ENCODE results near the gene FCMR.

The FCMR gene

GRCh38 chr1:206866062-206866461 lies 55.7 kb downstream of the FCMR start:
- H4K20me1 ChIP-seq (ENCODE audit: insufficient read depth, low read length, poor library complexity, severe bottlenecking) = no peaks in the 10 kb centered on the region
- H3K9me2 ChIP-seq (replicated peaks; ENCODE audit: low read depth, low read length) = no peaks in the 10 kb centered on the region
- H3K36me3 ChIP-seq (ENCODE audit: insufficient read depth, low read length) = no peaks in the 10 kb centered on the region
- no peak overlapping the region for H2AFZ ChIP-seq (ENCODE audit: low read length)
- H3F3A ChIP-seq (ENCODE audit: low read depth) = no peaks in the 10 kb centered on the region
- no peaks in the 10 kb centered on the region for H3K4me1 ChIP-seq (ENCODE audit: insufficient read depth, low read length, poor library complexity, severe bottlenecking)
- H3K9me3 ChIP-seq (ENCODE audit: insufficient read depth, low read depth, low read length) = no peaks in the 10 kb centered on the region
- H3K4me3 ChIP-seq (ENCODE audit: low read length, poor library complexity, severe bottlenecking) = no peak overlapping the region
- H3K4me2 ChIP-seq (ENCODE audit: low read depth, low read length, poor library complexity, severe bottlenecking) = no peak overlapping the region
- TF ChIP-seq CTCF (conservative IDR thresholded peaks at IDR 0.05; ENCODE audit: low read length) (no peak), EZH2phosphoT487 (IDR thresholded peaks at IDR 0.05; ENCODE audit: borderline replicate concordance) (no peak)
- no peaks in the 10 kb centered on the region for H3K27me3 ChIP-seq (ENCODE audit: insufficient read depth, low read length, poor library complexity, severe bottlenecking)
- no peaks in the 10 kb centered on the region for H3K79me2 ChIP-seq (ENCODE audit: insufficient read depth, low read length)
- no peak overlapping the region for H3K9ac ChIP-seq (ENCODE audit: low read depth, low read length, poor library complexity, severe bottlenecking)

GRCh38 chr1:206864939-206865671 lies 56.6 kb downstream of the FCMR start, which contains the start of gene IL20:
IL20 (plus strand) TSS chr1:206865623; CDS start chr1:206865853, 230 bp downstream.
- no peaks in the 10 kb centered on the region for H3F3A ChIP-seq (ENCODE audit: low read depth)
- H3K4me2 ChIP-seq (ENCODE audit: low read depth, low read length, poor library complexity, severe bottlenecking) = no peak within 1 kb of the TSS
- H3K9ac ChIP-seq (ENCODE audit: low read depth, low read length, poor library complexity, severe bottlenecking) = no peak within 1 kb of the TSS
- H3K4me3 ChIP-seq (ENCODE audit: low read length, poor library complexity, severe bottlenecking) = no peak within 1 kb of the TSS
- TF ChIP-seq CTCF (conservative IDR thresholded peaks at IDR 0.05; ENCODE audit: low read length) = peak; percentile 95
- TF ChIP-seq EZH2phosphoT487 (IDR thresholded peaks at IDR 0.05; ENCODE audit: borderline replicate concordance) = no peak
- H4K20me1 ChIP-seq (ENCODE audit: insufficient read depth, low read length, poor library complexity, severe bottlenecking) = no peaks in the 10 kb centered on the region
- H3K9me3 ChIP-seq (ENCODE audit: insufficient read depth, low read depth, low read length) = no peaks in the 10 kb centered on the region
- no peaks in the 10 kb centered on the region for H3K4me1 ChIP-seq (ENCODE audit: insufficient read depth, low read length, poor library complexity, severe bottlenecking)
- no peaks in the 10 kb centered on the region for H3K79me2 ChIP-seq (ENCODE audit: insufficient read depth, low read length)
- H2AFZ ChIP-seq (ENCODE audit: low read length) = no peak within 1 kb of the TSS
- no peaks in the 10 kb centered on the region for H3K9me2 ChIP-seq (replicated peaks; ENCODE audit: low read depth, low read length)
- H3K36me3 ChIP-seq (ENCODE audit: insufficient read depth, low read length) = no peaks in the 10 kb centered on the region
- no peaks in the 10 kb centered on the region for H3K27me3 ChIP-seq (ENCODE audit: insufficient read depth, low read length, poor library complexity, severe bottlenecking)

- Histone ChIP-seq H3K9ac (ENCODE audit: low read depth, low read length, poor library complexity, severe bottlenecking) (no peak overlapping the region), H3K79me2 (ENCODE audit: insufficient read depth, low read length) (no peaks in the 10 kb centered on the region), H3K4me2 (ENCODE audit: low read depth, low read length, poor library complexity, severe bottlenecking) (no peak overlapping the region), H3K4me3 (ENCODE audit: low read length, poor library complexity, severe bottlenecking) (no peak overlapping the region), H2AFZ (ENCODE audit: low read length) (no peak overlapping the region), H4K20me1 (ENCODE audit: insufficient read depth, low read length, poor library complexity, severe bottlenecking) (no peaks in the 10 kb centered on the region), H3F3A (ENCODE audit: low read depth) (no peaks in the 10 kb centered on the region), H3K9me3 (ENCODE audit: insufficient read depth, low read depth, low read length) (no peaks in the 10 kb centered on the region), H3K36me3 (ENCODE audit: insufficient read depth, low read length) (no peaks in the 10 kb centered on the region), H3K27me3 (ENCODE audit: insufficient read depth, low read length, poor library complexity, severe bottlenecking) (no peaks in the 10 kb centered on the region), H3K4me1 (ENCODE audit: insufficient read depth, low read length, poor library complexity, severe bottlenecking) (no peaks in the 10 kb centered on the region), H3K9me2 (replicated peaks; ENCODE audit: low read depth, low read length) (no peaks in the 10 kb centered on the region)
- no peak for TF ChIP-seq CTCF (conservative IDR thresholded peaks at IDR 0.05; ENCODE audit: low read length)
Measured at GRCh38 chr1:206863266-206863665, 58.5 kb downstream of the FCMR start.

All from Loucy (cell line).